Activated CD8-positive, alpha-beta memory T cell treated with anti-CD3 and anti-CD28 coated beads, Interleukin-2, amount 50 U/mL, for 1 hour (primary cell): ENCODE measurements around the gene RAB26.

Source experiments
- DNase-seq: peaks from one replicate; pipeline ENCODE4 v3.0.0-alpha.2; 2020; ENCODE audit errors: extremely low read depth

Gene RAB26

GRCh38 chr16:2159175-2159838 lies 10.9 kb downstream of the RAB26 start:
- no peak for DNase-seq

DNA sequence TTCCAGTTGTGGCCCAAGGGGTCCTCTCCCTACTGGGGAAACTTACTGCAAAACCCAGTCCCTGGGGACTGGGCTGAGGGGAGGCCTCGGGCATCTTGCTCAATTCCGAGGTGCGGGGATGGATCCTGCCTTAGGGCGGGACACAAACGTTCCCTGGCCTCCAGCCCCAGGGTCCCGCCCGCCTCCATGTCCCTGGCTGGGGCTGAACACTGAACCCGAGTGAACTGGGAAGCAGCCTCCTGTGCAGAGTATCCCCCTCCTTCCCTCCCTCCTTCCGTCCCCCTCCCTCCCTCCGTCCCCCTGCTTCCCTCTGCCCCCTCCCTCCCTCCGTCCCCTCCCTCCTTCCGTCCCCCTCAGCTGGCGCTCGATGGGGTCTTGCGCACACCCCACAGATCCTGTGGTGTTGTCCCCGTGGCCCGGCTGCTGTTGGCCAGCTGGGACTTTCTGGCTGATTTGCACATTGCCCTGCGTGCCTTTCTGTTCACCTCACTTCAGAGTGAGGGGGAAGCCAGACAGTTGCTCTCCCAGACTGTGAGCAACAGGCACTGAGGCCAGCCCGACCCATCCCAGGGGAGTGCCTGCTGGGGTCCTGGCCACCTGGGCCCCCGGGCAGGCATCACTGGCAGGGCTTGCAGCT lies 12.6 kb downstream of the RAB26 start:
- no peak for DNase-seq

GRCh38 chr16:2161911-2162310 lies 13.5 kb downstream of the RAB26 start:
- no peak for DNase-seq

GRCh38 chr16:2162676-2163118 lies 14.3 kb downstream of the RAB26 start:
- no peak for DNase-seq

DNA sequence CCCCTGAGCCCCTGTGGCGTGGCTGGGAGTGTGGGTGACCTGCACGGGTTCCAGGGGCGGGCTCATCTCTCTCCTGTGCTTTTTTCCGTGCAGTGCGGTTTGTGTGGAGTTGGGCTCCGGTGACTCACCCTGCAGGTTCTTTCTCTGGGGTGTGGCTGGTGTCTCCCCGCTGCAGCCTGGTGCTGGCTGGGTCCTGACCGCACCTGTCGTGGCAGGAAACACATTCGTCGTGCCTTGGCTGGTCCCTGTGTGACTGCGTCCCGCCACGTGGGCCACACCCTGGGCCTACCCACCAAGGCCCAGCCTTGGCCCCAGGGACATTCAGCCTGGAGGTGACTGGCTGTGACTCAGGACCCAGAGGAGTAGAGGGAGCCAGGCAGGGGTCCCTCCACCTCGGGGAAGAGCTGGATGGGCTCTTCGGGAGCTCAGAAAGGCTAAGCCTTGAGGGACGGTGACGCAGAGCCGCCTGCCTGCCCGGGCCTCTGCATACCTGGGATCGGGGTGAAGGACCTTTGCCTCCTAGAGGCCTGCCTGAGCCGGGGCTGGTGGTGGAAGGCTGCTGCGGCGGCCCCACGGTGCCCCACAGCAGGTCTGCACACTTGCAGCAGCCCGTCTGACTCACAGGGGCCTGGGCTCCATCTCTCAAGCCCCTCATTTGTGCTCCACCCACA lies 14.9 kb downstream of the RAB26 start:
- no peak for DNase-seq

GRCh38 chr16:2165861-2166260 lies 17.4 kb downstream of the RAB26 start:
- no peak for DNase-seq

DNA sequence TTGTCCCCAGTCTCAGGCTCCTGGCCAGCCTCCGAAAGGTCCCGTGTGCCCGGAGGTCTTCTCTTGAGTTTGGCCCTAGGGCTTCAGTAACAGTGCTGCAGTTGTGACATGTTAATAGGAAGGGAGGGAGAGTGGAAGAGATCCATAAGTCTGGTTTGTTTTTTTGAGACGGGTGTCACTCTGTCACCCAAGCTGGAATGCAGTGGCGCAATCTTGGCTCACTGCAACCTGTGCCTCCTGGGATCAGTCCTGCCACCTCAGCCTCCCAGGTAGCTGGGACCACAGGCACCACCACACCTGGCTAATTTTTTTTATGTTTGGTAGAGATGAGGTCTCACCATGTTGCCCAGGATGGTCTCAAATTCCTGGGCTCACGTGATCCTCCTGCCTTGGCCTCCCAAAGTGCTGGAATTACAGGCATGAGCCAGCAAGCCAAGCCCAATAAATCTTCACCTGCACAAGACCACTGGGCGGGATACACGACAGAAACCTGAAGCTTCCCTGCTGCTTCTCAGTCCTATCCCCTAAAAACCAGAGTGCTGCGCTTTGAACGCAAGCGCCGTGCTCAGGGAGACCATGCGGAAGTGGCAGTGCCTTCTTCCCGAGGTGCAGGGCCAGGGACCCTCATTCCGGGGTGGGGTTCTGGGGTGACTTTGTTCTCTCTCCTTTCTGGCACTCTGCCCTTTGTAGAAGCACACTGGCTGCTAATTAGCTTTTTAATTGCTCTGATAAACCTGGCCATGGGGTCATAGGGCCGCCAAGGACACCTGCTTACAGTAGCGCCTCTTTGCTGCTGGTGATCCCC lies 18.0 kb downstream of the RAB26 start:
- no peak for DNase-seq

DNA sequence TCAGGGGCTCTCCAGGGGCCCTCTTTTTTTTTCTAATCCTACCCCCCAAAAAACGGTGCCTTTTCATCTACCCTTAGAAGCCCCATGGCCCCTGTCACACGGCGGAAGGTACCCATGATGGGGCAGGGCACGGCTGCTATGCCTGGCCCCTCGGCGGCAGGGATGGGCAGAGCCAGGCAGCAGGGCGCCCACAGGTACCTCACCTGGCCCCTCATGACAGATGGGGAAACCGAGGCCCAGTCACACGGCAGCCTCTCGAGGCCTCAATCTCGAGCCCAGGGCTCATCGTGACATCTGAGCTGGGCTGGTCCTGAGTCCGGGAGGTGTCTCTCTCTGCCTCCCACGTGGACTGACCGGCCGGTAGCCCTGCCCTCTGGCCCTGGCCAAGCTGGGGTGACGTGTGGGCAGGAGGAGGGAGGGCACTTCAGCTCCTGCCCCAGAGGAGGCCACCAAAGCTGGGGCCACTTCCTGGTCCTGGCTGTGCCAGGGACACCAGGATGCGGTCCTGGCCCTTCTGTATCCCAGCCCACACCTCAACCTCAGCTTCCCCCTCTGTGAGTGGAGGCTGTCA lies 18.7 kb downstream of the RAB26 start:
- DNase-seq = no peak

DNA sequence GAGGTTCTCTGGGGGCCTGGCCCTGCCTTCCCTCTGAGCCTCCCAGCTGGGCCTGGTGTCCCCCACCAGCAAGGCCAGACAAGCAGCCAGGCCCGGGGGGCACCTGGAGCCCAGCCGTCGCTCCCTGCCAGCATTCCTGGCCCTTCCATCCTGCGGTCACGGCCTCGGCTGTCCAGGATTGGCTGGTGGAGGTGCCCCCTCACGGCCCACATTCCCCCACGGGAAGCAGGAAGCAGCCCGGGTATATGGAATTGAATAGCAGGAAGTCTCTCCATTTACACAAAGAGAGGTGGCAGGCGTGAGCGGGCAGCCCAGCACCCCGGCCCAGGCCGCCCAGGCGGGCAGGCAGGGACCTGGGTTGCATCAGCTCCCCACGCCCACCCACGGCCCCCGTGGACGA lies 21.7 kb downstream of the RAB26 start:
- no peak for DNase-seq

GRCh38 chr16:2170587-2171435 lies 22.4 kb downstream of the RAB26 start:
- no peak for DNase-seq

GRCh38 chr16:2171601-2172178 lies 23.3 kb downstream of the RAB26 start:
- DNase-seq = no peak

DNA sequence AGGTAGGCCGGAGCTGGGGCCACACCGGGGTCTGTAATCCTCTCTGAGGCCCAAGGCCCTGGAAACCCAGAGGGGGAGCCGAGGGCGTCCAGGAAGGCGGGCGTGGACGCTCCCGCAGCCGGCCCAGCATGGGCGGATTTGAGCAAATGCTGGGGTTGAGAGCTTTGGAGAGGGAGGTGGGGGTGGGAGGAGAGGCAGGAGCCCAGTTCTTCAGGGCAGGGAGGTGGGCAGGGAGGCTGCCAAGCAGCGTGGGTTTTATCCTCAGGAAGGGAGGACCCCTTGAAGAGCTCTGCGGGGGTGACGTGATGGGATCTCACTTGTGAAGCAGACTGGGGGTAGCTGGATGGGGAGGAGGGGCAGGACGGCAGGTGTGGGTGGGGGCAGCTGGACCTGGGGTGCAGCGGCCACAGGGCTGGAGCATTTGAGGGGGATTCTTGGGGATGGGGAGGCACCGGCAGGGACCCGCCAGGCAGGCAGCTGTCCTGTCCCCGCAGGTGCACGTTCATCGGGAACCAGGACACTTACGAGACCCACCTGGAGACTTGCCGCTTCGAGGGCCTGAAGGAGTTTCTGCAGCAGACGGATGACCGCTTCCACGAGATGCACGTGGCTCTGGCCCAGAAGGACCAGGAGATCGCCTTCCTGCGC lies 24.4 kb downstream of the RAB26 start:
- no peak for DNase-seq

- DNase-seq = no peak
These were observed 24.9 kb downstream of the RAB26 start for GRCh38 chr16:2173366-2173765.

- no peak for DNase-seq
These were observed 25.5 kb downstream of the RAB26 start for GRCh38 chr16:2173916-2174315.

- no peak for DNase-seq
These were observed 26.1 kb downstream of the RAB26 start for GRCh38 chr16:2174396-2175131.

GRCh38 chr16:2175454-2175853 lies 27.0 kb downstream of the RAB26 start:
- no peak for DNase-seq

- no peak for DNase-seq
These were observed 27.6 kb downstream of the RAB26 start for GRCh38 chr16:2176047-2176446.

DNA sequence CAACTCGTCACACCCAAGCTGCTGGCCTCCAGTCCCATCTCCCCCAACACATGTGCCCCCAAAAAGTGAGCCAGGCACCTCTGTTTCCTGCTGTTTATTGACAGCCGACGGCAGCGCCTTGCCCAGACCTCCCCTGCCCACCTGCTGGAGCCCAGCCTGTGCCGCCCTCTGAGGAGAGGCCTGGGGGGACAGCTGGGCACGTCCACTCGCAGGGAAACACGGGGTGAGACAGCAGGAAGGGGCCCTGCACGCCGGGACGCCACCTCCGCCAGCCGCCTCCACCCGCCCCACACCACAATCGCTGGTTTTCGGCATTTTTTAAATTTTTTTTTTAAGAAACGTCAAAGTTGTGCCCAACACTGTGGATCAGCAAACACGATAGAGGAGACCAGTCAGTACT lies 28.7 kb downstream of the RAB26 start:
- DNase-seq = no peak

- DNase-seq = no peak
These were observed 29.1 kb downstream of the RAB26 start for GRCh38 chr16:2177561-2177960.
